ENCODE measurements around the gene CNOT2.

DNA sequence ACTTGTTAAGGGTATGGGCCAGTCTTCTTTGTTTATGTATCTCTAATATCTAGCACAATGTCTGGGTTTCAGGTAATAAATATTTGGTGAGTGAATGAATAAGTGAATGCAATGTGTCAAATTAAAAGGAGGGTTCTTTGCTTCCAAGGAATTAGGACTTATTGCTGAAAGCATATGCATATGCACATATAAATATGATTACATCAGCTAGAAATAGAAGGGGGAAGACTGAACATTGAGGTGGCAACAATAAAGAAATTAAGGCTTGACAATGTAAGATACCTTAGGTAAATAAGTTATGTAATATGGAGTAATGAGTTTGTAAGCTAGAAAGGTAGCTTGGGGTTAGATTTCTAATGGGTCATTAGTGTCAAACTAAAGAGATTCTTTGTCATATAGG, 160.6 kb downstream of the CNOT2 start:
- TF ChIP-seq CTCF (IDR thresholded peaks at IDR 0.05) (no peak), ZFX (IDR thresholded peaks at IDR 0.05; ENCODE audit: borderline replicate concordance) (no peak)
